GM20000 (cell line): Measurements from ENCODE around the gene ANKH.
"Not testable (repeated sequence)": the region's sequence is repeated elsewhere in the genome, so short reads cannot be mapped to it uniquely, and the experiment has no call there.

Source experiments
- DNase-seq: peaks from one replicate; pipeline ENCODE4 v3.0.0; 2012; ENCODE audit warnings: low spot score
- CTCF ChIP-seq: IDR thresholded peaks from 2 replicates; pipeline ENCODE4 v1.5.1; 2012; ENCODE audit warnings: mild to moderate bottlenecking, control low read depth; ENCODE audit errors: extremely low read depth, missing control alignments

Gene ANKH

GRCh38 chr5:14848385-14848784 is 23.2 kb downstream of the ANKH start:
- DNase-seq: no peak
- TF ChIP-seq CTCF: no peak

- TF ChIP-seq CTCF: no peak
- no peak for DNase-seq
Observed at GRCh38 chr5:14847471-14847870, 24.1 kb downstream of the ANKH start.

- TF ChIP-seq CTCF: no peak
- DNase-seq: no peak
Observed at GRCh38 chr5:14842117-14842516, 29.5 kb downstream of the ANKH start.

GRCh38 chr5:14840624-14841023 is 31.0 kb downstream of the ANKH start:
- no peak for TF ChIP-seq CTCF
- DNase-seq: no peak

- no peak for TF ChIP-seq CTCF
- DNase-seq: no peak
Observed at GRCh38 chr5:14838396-14839319, 32.9 kb downstream of the ANKH start.

GRCh38 chr5:14837423-14838122 is 34.0 kb downstream of the ANKH start:
- not testable (repeated sequence) for DNase-seq

GRCh38 chr5:14834584-14835550 is 36.7 kb downstream of the ANKH start:
- DNase-seq: no peak
- no peak for TF ChIP-seq CTCF
